C4-2B (cell line): Measurements from ENCODE around the gene ZNF260.

Experiments used
- ZFX ChIP-seq: fragments of 450-650 bp; IDR thresholded peaks from 2 replicates; pipeline ENCODE4 v1.6.1; 2017
- TF ChIP-seq, protein P1 (sequence below): fragments of 450-650 bp; conservative IDR thresholded peaks from 2 replicates; pipeline ENCODE4 v1.5.1; 2017; ENCODE audit warnings: mild to moderate bottlenecking

GRCh38 chr19:36528194-36528920 is at the start of gene ZNF260:
- TF ChIP-seq, protein P1, sequence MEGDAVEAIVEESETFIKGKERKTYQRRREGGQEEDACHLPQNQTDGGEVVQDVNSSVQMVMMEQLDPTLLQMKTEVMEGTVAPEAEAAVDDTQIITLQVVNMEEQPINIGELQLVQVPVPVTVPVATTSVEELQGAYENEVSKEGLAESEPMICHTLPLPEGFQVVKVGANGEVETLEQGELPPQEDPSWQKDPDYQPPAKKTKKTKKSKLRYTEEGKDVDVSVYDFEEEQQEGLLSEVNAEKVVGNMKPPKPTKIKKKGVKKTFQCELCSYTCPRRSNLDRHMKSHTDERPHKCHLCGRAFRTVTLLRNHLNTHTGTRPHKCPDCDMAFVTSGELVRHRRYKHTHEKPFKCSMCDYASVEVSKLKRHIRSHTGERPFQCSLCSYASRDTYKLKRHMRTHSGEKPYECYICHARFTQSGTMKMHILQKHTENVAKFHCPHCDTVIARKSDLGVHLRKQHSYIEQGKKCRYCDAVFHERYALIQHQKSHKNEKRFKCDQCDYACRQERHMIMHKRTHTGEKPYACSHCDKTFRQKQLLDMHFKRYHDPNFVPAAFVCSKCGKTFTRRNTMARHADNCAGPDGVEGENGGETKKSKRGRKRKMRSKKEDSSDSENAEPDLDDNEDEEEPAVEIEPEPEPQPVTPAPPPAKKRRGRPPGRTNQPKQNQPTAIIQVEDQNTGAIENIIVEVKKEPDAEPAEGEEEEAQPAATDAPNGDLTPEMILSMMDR = no peak
- TF ChIP-seq ZFX = peak; percentile 83
